Keratinocyte (primary cell): ENCODE data around the gene TEAD2. TPM values are rescaled to one million over a fixed set of nuclear protein-coding genes. Genes with fewer than 3 reads are reported as not detected.

Experiments
- DNase-seq: peaks from one replicate; pipeline ENCODE4 v3.0.0-alpha.2; 2011; ENCODE audit warnings: low read depth, missing footprints, low spot score
- FAIRE-seq: peaks from 2 replicates; lab custom pipeline; 2011; peaks lifted over from hg19 to GRCh38; lab: Jason Lieb, UNC
- H2AFZ ChIP-seq: 2 replicates; pipeline ENCODE4 v1.6.0; 2012; ENCODE audit warnings: low read length, control low read depth, inconsistent platforms; ENCODE audit not compliant: control insufficient read depth
- H3K27ac ChIP-seq: 2 replicates; pipeline ENCODE4 v1.5.1; 2011; ENCODE audit warnings: low read length; ENCODE audit not compliant: control insufficient read depth, insufficient read depth
- H3K27me3 ChIP-seq: 3 replicates; pipeline ENCODE4 v1.6.0; 2011; ENCODE audit warnings: low read length; ENCODE audit not compliant: control insufficient read depth, insufficient read depth; ENCODE audit errors: extremely low read depth
- H3K36me3 ChIP-seq, 2 experiments: 2 replicates in 1 of 2; 3 replicates in 1 of 2; pipeline ENCODE4 v1.5.1; 2011; ENCODE audit warnings: low read length in 2 of 2, mild to moderate bottlenecking in 1 of 2; ENCODE audit not compliant: control insufficient read depth in 2 of 2, insufficient read depth in 2 of 2; ENCODE audit errors: extremely low read depth in 1 of 2
- H3K4me1 ChIP-seq: 3 replicates; pipeline ENCODE4 v1.5.1; 2011; ENCODE audit warnings: low read length; ENCODE audit not compliant: control insufficient read depth, insufficient read depth; ENCODE audit errors: extremely low read depth
- H3K4me2 ChIP-seq: 3 replicates; pipeline ENCODE4 v1.6.0; 2011; ENCODE audit warnings: low read depth, low read length; ENCODE audit not compliant: control insufficient read depth, insufficient read depth; ENCODE audit errors: extremely low read depth
- H3K4me3 ChIP-seq, 3 experiments: fragments of 200-600 bp in 1 of 3; sonication (generic) in 1 of 3; 2 replicates in 2 of 3; 3 replicates in 1 of 3; pipeline ENCODE4 v1.5.1; 2011 to 2016; ENCODE audit warnings: low read length in 3 of 3, mild to moderate bottlenecking in 3 of 3, control low read depth in 2 of 3, inconsistent platforms in 1 of 3, low read depth in 1 of 3, mixed read lengths in 1 of 3, mixed run types in 1 of 3, moderate library complexity in 1 of 3; ENCODE audit not compliant: control insufficient read depth in 2 of 3, insufficient read depth in 2 of 3; ENCODE audit errors: extremely low read depth in 1 of 3
- H3K79me2 ChIP-seq: 2 replicates; pipeline ENCODE4 v1.6.0; 2012; ENCODE audit warnings: low read length; ENCODE audit not compliant: control insufficient read depth, insufficient read depth
- H3K9ac ChIP-seq: 3 replicates; pipeline ENCODE4 v1.6.0; 2011; ENCODE audit warnings: low read length; ENCODE audit not compliant: control insufficient read depth, insufficient read depth; ENCODE audit errors: extremely low read depth
- H3K9me1 ChIP-seq: 3 replicates; pipeline ENCODE4 v1.6.0; 2011; ENCODE audit warnings: low read length; ENCODE audit not compliant: control insufficient read depth, insufficient read depth; ENCODE audit errors: extremely low read depth
- H3K9me3 ChIP-seq: 2 replicates; pipeline ENCODE4 v1.5.1; 2012; ENCODE audit warnings: low read depth, low read length; ENCODE audit not compliant: control insufficient read depth
- H4K20me1 ChIP-seq: 3 replicates; pipeline ENCODE4 v1.6.0; 2011; ENCODE audit warnings: low read length; ENCODE audit not compliant: control insufficient read depth, insufficient read depth; ENCODE audit errors: extremely low read depth
- EZH2 ChIP-seq: IDR thresholded peaks from one replicate; pipeline ENCODE4 v1.6.1; 2012; ENCODE audit warnings: inconsistent platforms, mild to moderate bottlenecking, low read length, moderate library complexity
- dilution Hi-C: fragments of 300-500 bp; cut with MboI; formaldehyde crosslinking; loops from one replicate; pipeline ENCODE4 v1.7.0; 2020; ENCODE audit warnings: low sequenced_read_pairs; ENCODE audit not compliant: extremely low pct_ligation_motif_present
- polyA plus RNA-seq, 5 experiments: library from polyadenylated mRNA; depleted of rRNA in 3 of 5; stranded (reverse) in 3 of 5; stranded (forward) in 1 of 5; unstranded in 1 of 5; fragments of >200 nt; gene quantifications; 1 replicate in 1 of 5; 2 replicates in 3 of 5; 3 replicates in 1 of 5; pipeline versions ENCODE4 v1.2.1 to v1.2.3, GENCODE V29; 2011 to 2012; ENCODE audit warnings: missing spikeins in 2 of 5, low read depth in 1 of 5, low replicate concordance in 1 of 5
- TF ChIP-seq, protein P1 (sequence below), 3 experiments: IDR thresholded peaks in 1 of 3; conservative IDR thresholded peaks in 1 of 3; optimal IDR thresholded peaks in 1 of 3; 2 replicates in 2 of 3; 3 replicates in 1 of 3; pipeline versions ENCODE3 to v1.5.1; 2011; ENCODE audit warnings: low read length in 3 of 3, mild to moderate bottlenecking in 3 of 3, moderate library complexity in 2 of 3, control low read depth in 1 of 3, inconsistent platforms in 1 of 3; ENCODE audit not compliant: insufficient read depth in 2 of 3; ENCODE audit errors: extremely low read depth in 1 of 3

TEAD2 gene
- polyA plus RNA-seq, 1 donor (not counting 4 experiments of a cell fraction or from before 2014, with no cell fraction given): 6.4 TPM

DNA sequence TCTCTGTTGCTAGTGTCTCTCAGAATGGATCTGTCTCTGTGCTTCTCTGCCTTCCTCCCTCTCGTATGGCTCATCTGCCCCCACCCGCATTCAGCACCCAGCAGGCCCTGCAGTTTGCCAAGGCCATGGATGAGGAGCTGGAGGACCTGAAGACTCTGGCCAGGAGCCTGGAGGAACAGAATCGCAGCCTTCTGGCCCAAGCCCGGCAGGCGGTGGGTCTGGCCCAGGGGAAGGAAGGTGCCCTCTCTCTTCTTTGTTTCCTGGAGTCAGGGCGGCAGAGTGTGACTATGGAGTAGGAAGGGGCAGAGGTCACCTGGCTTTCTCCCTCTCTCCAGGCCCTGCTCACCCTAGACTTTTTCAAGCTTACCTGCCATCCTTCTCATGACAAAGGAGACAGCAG lies 36.7 kb upstream of the TEAD2 start:
- Histone ChIP-seq H3K9me3 (no peaks in the 10 kb centered on the region), H3K4me1 (peaks cover 3% of the 10 kb centered on the region), H3K27me3 (peaks cover 10% of the 10 kb centered on the region), H3K4me2 (no peak overlapping the region), H3K27ac (no peak overlapping the region), H4K20me1 (no peaks in the 10 kb centered on the region), H3K79me2 (no peaks in the 10 kb centered on the region), H3K9me1 (no peaks in the 10 kb centered on the region), H2AFZ (no peak overlapping the region), H3K4me3 (no peak overlapping the region), H3K36me3 (no peaks in the 10 kb centered on the region), H3K9ac (no peak overlapping the region)
- dilution Hi-C loops: no loop called here
- no peak for DNase-seq
- no peak for FAIRE-seq
- no peak for TF ChIP-seq EZH2
- TF ChIP-seq, protein P1, sequence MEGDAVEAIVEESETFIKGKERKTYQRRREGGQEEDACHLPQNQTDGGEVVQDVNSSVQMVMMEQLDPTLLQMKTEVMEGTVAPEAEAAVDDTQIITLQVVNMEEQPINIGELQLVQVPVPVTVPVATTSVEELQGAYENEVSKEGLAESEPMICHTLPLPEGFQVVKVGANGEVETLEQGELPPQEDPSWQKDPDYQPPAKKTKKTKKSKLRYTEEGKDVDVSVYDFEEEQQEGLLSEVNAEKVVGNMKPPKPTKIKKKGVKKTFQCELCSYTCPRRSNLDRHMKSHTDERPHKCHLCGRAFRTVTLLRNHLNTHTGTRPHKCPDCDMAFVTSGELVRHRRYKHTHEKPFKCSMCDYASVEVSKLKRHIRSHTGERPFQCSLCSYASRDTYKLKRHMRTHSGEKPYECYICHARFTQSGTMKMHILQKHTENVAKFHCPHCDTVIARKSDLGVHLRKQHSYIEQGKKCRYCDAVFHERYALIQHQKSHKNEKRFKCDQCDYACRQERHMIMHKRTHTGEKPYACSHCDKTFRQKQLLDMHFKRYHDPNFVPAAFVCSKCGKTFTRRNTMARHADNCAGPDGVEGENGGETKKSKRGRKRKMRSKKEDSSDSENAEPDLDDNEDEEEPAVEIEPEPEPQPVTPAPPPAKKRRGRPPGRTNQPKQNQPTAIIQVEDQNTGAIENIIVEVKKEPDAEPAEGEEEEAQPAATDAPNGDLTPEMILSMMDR (optimal IDR thresholded peaks at IDR 0.05 in 1 of 3, IDR thresholded peaks at IDR 0.05 in 1 of 3, conservative IDR thresholded peaks at IDR 0.05 in 1 of 3; ENCODE audit: extremely low read depth in 1 of 3, insufficient read depth in 2 of 3, low read length in 3 of 3): no peak

DNA sequence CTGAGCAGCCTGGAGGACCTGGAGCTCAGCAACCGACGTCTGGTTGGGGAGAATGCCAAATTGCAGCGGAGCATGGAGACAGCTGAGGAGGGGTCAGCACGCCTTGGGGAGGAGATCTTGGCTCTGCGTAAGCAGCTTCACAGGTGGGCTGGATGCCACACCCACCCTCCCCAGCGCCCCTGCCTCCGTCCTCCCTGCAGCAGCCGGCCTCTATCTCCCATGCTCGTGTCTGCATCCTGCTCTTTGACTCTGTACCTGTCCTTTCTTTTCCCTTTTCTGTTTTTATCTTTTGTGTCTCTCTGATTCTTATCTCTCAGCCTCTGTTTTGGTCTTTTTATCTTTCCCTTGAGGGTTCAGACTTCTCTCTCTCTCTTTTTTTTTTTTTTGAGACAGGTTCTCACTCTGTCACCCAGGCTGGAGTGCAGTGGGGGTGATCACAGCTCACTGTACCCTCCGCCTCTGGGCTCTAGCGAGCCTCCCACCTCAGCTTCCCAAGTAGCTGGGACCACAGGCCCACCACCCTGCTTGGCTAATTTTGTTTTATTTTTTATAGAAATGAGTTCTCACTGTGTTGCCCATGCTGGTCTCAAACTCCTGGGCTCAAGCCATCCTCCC lies 35.9 kb upstream of the TEAD2 start:
- dilution Hi-C loops: no loop called here

More for the DNA sequence above, 35.9 kb upstream of the TEAD2 start:
- DNase-seq: no peak
- H3K4me3 ChIP-seq: no peak overlapping the region
- H3K9me3 ChIP-seq: no peaks in the 10 kb centered on the region
- no peak overlapping the region for H2AFZ ChIP-seq
- no peak overlapping the region for H3K4me2 ChIP-seq
- FAIRE-seq: no peak
- no peak for TF ChIP-seq EZH2
- TF ChIP-seq, protein P1 (optimal IDR thresholded peaks at IDR 0.05 in 1 of 3, IDR thresholded peaks at IDR 0.05 in 1 of 3, conservative IDR thresholded peaks at IDR 0.05 in 1 of 3; ENCODE audit: extremely low read depth in 1 of 3, insufficient read depth in 2 of 3, low read length in 3 of 3): no peak
- no peaks in the 10 kb centered on the region for H3K9me1 ChIP-seq
- peaks cover 3% of the 10 kb centered on the region for H3K4me1 ChIP-seq
- no peaks in the 10 kb centered on the region for H4K20me1 ChIP-seq
- no peaks in the 10 kb centered on the region for H3K36me3 ChIP-seq
- no peaks in the 10 kb centered on the region for H3K79me2 ChIP-seq
- H3K9ac ChIP-seq: no peak overlapping the region
- H3K27ac ChIP-seq: no peak overlapping the region
- H3K27me3 ChIP-seq: peaks cover 10% of the 10 kb centered on the region
